ENCODE data around the gene SEH1L.

SEH1L gene

DNA sequence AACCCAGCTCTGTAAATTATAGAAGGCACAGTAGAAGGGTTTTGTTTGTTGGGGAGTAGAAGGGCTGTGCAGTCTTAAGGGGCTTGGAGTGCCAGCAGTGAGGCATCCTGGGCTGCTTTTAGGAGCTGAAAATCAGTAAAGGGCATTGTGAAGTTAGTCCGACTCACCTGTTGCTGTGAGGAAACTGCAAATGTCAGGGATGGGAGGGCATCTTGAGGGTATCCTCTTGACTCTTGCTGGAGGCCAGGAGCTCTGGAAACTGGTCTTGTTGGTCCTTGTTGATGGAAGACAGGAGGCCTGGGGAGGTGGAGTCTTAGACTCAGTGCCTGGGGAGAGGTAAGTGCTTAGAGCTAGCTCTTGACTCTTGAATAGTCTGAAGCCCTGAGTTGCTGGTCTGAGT, 57.5 kb downstream of the SEH1L start:
- Histone ChIP-seq H4K20me1 (ENCODE audit: insufficient read depth, low read length) (peaks cover 27% of the 10 kb centered on the region; the same call in 1 of the 2 replicates), H3K27ac (ENCODE audit: low read length) (no peak overlapping the region), H3K4me3 (ENCODE audit: low read depth in 1 of 2, low read length in 2 of 2) (no peak overlapping the region), H3K4me1 (ENCODE audit: insufficient read depth, low read length) (no peaks in the 10 kb centered on the region), H3K36me3 (ENCODE audit: insufficient read depth, low read length) (peaks cover 92% of the 10 kb centered on the region), H3K4me2 (ENCODE audit: insufficient read depth, low read length) (no peak overlapping the region), H3K9me3 (ENCODE audit: insufficient read depth, low read length, severe bottlenecking) (no peaks in the 10 kb centered on the region), H3K79me2 (ENCODE audit: insufficient read depth, low read length) (peaks cover 85% of the 10 kb centered on the region), H3K27me3 (ENCODE audit: insufficient read depth, low read length, poor library complexity) (no peaks in the 10 kb centered on the region), H2AFZ (ENCODE audit: low read depth, low read length) (no peak overlapping the region), H3K9ac (ENCODE audit: low read depth, low read length) (no peak overlapping the region)
- no peak for DNase-seq
- no peak for ATAC-seq (ENCODE audit: insufficient read depth, low read depth)
- TF ChIP-seq CTCF (IDR thresholded peaks at IDR 0.05; ENCODE audit: borderline replicate concordance, extremely low read depth, low read length, poor library complexity, severe bottlenecking) (no peak), EZH2 (IDR thresholded peaks at IDR 0.05; ENCODE audit: borderline replicate concordance, low read depth, low read length, severe bottlenecking) (no peak)

DNA sequence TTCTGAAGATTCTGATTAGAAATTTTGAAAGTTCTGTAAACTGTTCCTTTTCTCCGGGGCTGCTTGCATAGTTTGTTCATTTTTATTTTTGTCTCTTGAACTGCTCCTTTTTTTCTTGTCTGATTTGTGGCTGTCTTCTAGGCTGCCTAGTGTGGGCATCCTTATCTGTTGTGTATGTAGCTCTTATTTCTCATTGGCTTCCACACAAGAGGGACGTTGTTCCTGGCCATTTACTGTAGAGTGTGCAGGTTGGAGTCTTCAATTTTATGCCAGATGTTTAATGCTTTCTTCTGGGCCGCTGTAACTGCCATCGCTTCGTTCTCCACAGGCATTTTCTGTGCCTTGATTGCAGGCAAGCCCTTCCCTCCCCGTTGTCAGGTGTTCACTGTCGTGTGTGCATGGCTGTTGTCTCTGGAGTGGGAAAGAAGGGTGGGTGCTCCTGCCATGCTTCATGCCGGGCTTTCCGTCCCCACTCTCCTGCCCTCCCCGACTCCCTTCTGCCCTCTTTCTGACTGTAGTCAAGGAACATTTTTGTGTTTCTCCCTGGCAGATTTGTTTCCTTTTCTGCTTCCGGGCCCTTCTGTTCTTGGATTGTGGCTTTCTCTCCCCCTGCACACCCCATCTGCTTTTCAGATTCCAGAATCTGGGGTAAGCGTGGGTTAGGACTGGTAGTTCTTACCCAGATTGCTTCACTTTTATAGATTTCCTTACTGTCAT, 58.9 kb downstream of the SEH1L start:
- Histone ChIP-seq H3K9me3 (ENCODE audit: insufficient read depth, low read length, severe bottlenecking) (no peaks in the 10 kb centered on the region), H3K27me3 (ENCODE audit: insufficient read depth, low read length, poor library complexity) (no peaks in the 10 kb centered on the region), H3K4me2 (ENCODE audit: insufficient read depth, low read length) (no peak overlapping the region), H3K79me2 (ENCODE audit: insufficient read depth, low read length) (peaks cover 71% of the 10 kb centered on the region), H3K36me3 (ENCODE audit: insufficient read depth, low read length) (peaks cover 90% of the 10 kb centered on the region), H3K27ac (ENCODE audit: low read length) (no peak overlapping the region), H3K9ac (ENCODE audit: low read depth, low read length) (no peak overlapping the region), H2AFZ (ENCODE audit: low read depth, low read length) (no peak overlapping the region), H3K4me3 (ENCODE audit: low read depth in 1 of 2, low read length in 2 of 2) (no peak overlapping the region), H3K4me1 (ENCODE audit: insufficient read depth, low read length) (no peaks in the 10 kb centered on the region), H4K20me1 (ENCODE audit: insufficient read depth, low read length) (peaks cover 23% of the 10 kb centered on the region; the same call in 1 of the 2 replicates)
- DNase-seq (no peak), ATAC-seq (ENCODE audit: insufficient read depth, low read depth) (no peak)
- TF ChIP-seq EZH2 (IDR thresholded peaks at IDR 0.05; ENCODE audit: borderline replicate concordance, low read depth, low read length, severe bottlenecking) (no peak), CTCF (IDR thresholded peaks at IDR 0.05; ENCODE audit: borderline replicate concordance, extremely low read depth, low read length, poor library complexity, severe bottlenecking) (no peak)

GRCh38 chr18:13007248-13007560, 59.4 kb downstream of the SEH1L start:
- Histone ChIP-seq H3K4me3 (ENCODE audit: low read depth in 1 of 2, low read length in 2 of 2) (no peak overlapping the region), H3K4me1 (ENCODE audit: insufficient read depth, low read length) (no peaks in the 10 kb centered on the region), H4K20me1 (ENCODE audit: insufficient read depth, low read length) (peaks cover 23% of the 10 kb centered on the region; the same call in 1 of the 2 replicates), H3K4me2 (ENCODE audit: insufficient read depth, low read length) (no peak overlapping the region), H3K27ac (ENCODE audit: low read length) (no peak overlapping the region; the same call in 1 of the 2 replicates), H3K9me3 (ENCODE audit: insufficient read depth, low read length, severe bottlenecking) (no peaks in the 10 kb centered on the region), H3K36me3 (ENCODE audit: insufficient read depth, low read length) (peaks cover 93% of the 10 kb centered on the region), H2AFZ (ENCODE audit: low read depth, low read length) (no peak overlapping the region), H3K79me2 (ENCODE audit: insufficient read depth, low read length) (peaks cover 67% of the 10 kb centered on the region), H3K9ac (ENCODE audit: low read depth, low read length) (no peak overlapping the region), H3K27me3 (ENCODE audit: insufficient read depth, low read length, poor library complexity) (no peaks in the 10 kb centered on the region)
- DNase-seq (no peak), ATAC-seq (ENCODE audit: insufficient read depth, low read depth) (no peak)
- TF ChIP-seq CTCF (IDR thresholded peaks at IDR 0.05; ENCODE audit: borderline replicate concordance, extremely low read depth, low read length, poor library complexity, severe bottlenecking) (no peak), EZH2 (IDR thresholded peaks at IDR 0.05; ENCODE audit: borderline replicate concordance, low read depth, low read length, severe bottlenecking) (no peak)
